ENCODE data around the gene PIP5KL1.

PIP5KL1 gene

DNA sequence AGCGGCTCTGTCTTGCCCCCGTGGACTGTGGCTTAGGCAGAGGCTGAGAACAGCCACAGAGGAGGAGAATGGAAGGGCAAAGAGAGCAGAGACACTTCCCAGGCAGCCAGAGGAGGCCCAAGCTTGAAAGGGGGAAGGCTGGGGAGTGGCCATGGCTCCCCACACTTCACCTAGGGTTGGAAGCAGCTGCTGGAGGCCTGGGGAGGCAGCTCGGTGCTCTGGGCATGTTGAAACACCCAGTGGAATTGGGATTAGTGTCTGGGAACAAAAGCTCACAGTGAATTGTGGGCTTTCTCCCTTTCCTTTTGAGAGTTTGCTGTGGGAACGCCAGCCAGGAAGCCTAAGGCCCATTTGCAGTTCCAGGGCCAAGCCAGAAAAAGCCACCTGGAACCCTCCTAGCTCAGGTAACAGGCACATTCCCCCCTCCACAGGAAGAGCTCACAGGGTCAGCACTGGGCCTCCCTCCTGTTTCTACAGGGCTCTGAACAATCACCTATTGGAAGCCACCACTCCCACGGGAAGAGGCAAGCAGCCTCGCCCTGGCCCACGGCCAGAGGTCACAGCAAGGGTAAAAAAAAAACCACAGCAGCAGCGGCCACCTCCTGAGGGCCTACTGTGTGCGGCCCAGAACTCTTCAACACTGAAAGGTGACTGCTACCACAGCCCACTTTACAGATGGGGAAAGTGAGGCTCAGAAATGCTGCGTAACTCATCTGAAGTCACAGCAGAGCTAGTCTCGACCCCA, 30.0 kb upstream of the PIP5KL1 start:
- H3K4me2 ChIP-seq, result no peak overlapping the region
- no peak overlapping the region for H2AFZ ChIP-seq (ENCODE audit: low read depth)
- H3K36me3 ChIP-seq (ENCODE audit: insufficient read depth), result no peaks in the 10 kb centered on the region
- no peak overlapping the region for H3K9ac ChIP-seq
- no peak overlapping the region for H3K4me3 ChIP-seq (IDR thresholded peaks at IDR 0.05; ENCODE audit: insufficient read depth, low read depth, low read length)
- H3K27me3 ChIP-seq (ENCODE audit: insufficient read depth, low read depth), result no peaks in the 10 kb centered on the region
- TF ChIP-seq, protein P1, sequence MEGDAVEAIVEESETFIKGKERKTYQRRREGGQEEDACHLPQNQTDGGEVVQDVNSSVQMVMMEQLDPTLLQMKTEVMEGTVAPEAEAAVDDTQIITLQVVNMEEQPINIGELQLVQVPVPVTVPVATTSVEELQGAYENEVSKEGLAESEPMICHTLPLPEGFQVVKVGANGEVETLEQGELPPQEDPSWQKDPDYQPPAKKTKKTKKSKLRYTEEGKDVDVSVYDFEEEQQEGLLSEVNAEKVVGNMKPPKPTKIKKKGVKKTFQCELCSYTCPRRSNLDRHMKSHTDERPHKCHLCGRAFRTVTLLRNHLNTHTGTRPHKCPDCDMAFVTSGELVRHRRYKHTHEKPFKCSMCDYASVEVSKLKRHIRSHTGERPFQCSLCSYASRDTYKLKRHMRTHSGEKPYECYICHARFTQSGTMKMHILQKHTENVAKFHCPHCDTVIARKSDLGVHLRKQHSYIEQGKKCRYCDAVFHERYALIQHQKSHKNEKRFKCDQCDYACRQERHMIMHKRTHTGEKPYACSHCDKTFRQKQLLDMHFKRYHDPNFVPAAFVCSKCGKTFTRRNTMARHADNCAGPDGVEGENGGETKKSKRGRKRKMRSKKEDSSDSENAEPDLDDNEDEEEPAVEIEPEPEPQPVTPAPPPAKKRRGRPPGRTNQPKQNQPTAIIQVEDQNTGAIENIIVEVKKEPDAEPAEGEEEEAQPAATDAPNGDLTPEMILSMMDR (conservative IDR thresholded peaks at IDR 0.05; ENCODE audit: low read depth, low read length), result no peak
- H3K4me1 ChIP-seq (ENCODE audit: low read depth, poor library complexity, severe bottlenecking), result peaks cover 24% of the 10 kb centered on the region
- H4K20me1 ChIP-seq (ENCODE audit: insufficient read depth), result no peaks in the 10 kb centered on the region
- peaks cover 8% of the 10 kb centered on the region; the same call in 1 of the 2 replicates for H3K79me2 ChIP-seq (ENCODE audit: insufficient read depth, low read depth)
- H3K27ac ChIP-seq, result no peak overlapping the region

DNA sequence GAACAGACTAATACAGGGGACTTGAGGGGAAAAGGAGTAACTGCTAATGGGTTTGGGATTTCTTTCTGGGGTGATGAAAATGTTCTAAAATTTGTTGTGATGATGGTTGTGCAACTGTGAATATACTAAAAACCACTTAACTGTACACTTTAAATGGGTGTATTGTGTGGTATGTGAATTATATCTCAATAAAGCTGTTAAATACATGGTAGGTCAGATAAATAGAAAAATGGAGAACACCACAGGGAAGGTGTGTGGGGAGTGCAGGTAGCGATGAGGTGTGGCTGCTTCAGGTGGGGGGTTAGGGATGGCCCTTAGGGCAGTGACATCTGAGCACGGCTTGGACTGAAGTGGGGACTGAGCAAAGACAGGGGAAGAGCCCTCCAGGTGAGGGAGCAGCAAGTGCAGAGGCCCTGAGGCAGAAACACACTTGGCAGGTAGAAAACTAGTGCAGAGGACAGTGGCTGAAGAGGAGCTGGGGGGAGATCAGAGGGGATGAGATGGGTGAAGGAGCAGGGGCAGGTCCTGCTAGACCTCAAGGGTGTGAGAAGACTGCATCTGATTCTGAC, 29.3 kb upstream of the PIP5KL1 start:
- no peaks in the 10 kb centered on the region for H3K27me3 ChIP-seq (ENCODE audit: insufficient read depth, low read depth)
- peaks cover 8% of the 10 kb centered on the region; the same call in 1 of the 2 replicates for H3K79me2 ChIP-seq (ENCODE audit: insufficient read depth, low read depth)
- no peak overlapping the region for H3K4me2 ChIP-seq
- no peak overlapping the region for H3K9ac ChIP-seq
- no peaks in the 10 kb centered on the region for H3K36me3 ChIP-seq (ENCODE audit: insufficient read depth)
- no peak overlapping the region for H3K4me3 ChIP-seq (IDR thresholded peaks at IDR 0.05; ENCODE audit: insufficient read depth, low read depth, low read length)
- no peaks in the 10 kb centered on the region for H4K20me1 ChIP-seq (ENCODE audit: insufficient read depth)
- H2AFZ ChIP-seq (ENCODE audit: low read depth), result no peak overlapping the region
- no peak overlapping the region for H3K27ac ChIP-seq
- H3K4me1 ChIP-seq (ENCODE audit: low read depth, poor library complexity, severe bottlenecking), result peaks cover 31% of the 10 kb centered on the region
- TF ChIP-seq, protein P1 (conservative IDR thresholded peaks at IDR 0.05; ENCODE audit: low read depth, low read length), result no peak

GRCh38 chr9:127959398-127959797, 28.8 kb upstream of the PIP5KL1 start:
- Histone ChIP-seq H3K36me3 (ENCODE audit: insufficient read depth) (no peaks in the 10 kb centered on the region), H3K27me3 (ENCODE audit: insufficient read depth, low read depth) (no peaks in the 10 kb centered on the region), H3K27ac (no peak overlapping the region), H3K4me3 (IDR thresholded peaks at IDR 0.05; ENCODE audit: insufficient read depth, low read depth, low read length) (no peak overlapping the region), H4K20me1 (ENCODE audit: insufficient read depth) (no peaks in the 10 kb centered on the region), H3K79me2 (ENCODE audit: insufficient read depth, low read depth) (peaks cover 8% of the 10 kb centered on the region; the same call in 1 of the 2 replicates), H3K4me1 (ENCODE audit: low read depth, poor library complexity, severe bottlenecking) (peaks cover 36% of the 10 kb centered on the region), H3K9ac (no peak overlapping the region), H2AFZ (ENCODE audit: low read depth) (no peak overlapping the region), H3K4me2 (no peak overlapping the region)
- TF ChIP-seq, protein P1 (conservative IDR thresholded peaks at IDR 0.05; ENCODE audit: low read depth, low read length), result no peak

DNA sequence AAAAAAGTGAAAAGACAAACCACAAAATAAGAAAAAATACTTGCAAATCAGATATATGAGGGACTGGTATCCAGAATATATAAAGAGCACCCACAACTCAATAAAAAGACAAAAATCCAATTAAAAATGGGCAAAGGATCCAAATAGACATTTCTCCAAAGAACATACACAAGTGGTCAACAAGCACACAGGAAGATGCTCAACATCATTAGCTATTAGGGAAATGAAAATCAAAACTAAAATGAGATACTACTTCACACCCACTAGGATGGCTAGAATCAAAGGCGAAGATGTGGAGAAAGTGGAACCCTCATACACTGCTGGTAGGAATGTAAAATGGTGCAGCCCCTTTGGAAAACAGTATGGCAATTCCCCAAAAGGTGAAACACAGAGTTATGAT, 28.2 kb upstream of the PIP5KL1 start:
- Histone ChIP-seq H4K20me1 (ENCODE audit: insufficient read depth) (no peaks in the 10 kb centered on the region), H3K79me2 (ENCODE audit: insufficient read depth, low read depth) (peaks cover 8% of the 10 kb centered on the region; the same call in 1 of the 2 replicates), H3K4me1 (ENCODE audit: low read depth, poor library complexity, severe bottlenecking) (peaks cover 43% of the 10 kb centered on the region)

More for the DNA sequence above, 28.2 kb upstream of the PIP5KL1 start:
- H2AFZ ChIP-seq (ENCODE audit: low read depth), result no peak overlapping the region
- no peaks in the 10 kb centered on the region for H3K27me3 ChIP-seq (ENCODE audit: insufficient read depth, low read depth)
- TF ChIP-seq, protein P1 (conservative IDR thresholded peaks at IDR 0.05; ENCODE audit: low read depth, low read length), result no peak
- no peak overlapping the region for H3K4me2 ChIP-seq
- no peaks in the 10 kb centered on the region for H3K36me3 ChIP-seq (ENCODE audit: insufficient read depth)
- no peak overlapping the region for H3K27ac ChIP-seq
- H3K9ac ChIP-seq, result no peak overlapping the region
- no peak overlapping the region for H3K4me3 ChIP-seq (IDR thresholded peaks at IDR 0.05; ENCODE audit: insufficient read depth, low read depth, low read length)
